Breast epithelium (tissue), 4 donors: ENCODE results near the gene PARD3B. TPM values are rescaled to one million over a fixed set of nuclear protein-coding genes. Genes with fewer than 3 reads are reported as not detected.

Source experiments
- DNase-seq, 2 donors: peaks; one replicate each; pipeline ENCODE4 v3.0.0-alpha.2; 2019; ENCODE audit warnings: low spot score in 2 of 2
- H3K27ac ChIP-seq, 2 donors: fragments of 200-600 bp; sonication (generic) in 1 of 2; one replicate each; pipeline ENCODE4 v1.5.1; 2016 to 2019; ENCODE audit warnings: mild to moderate bottlenecking in 1 of 2
- H3K27me3 ChIP-seq, 2 donors: fragments of 200-600 bp; sonication (generic) in 1 of 2; one replicate each; pipeline versions ENCODE4 v1.5.1 to v1.6.0; 2017 to 2019; ENCODE audit warnings: control low read depth in 1 of 2, mild to moderate bottlenecking in 1 of 2
- H3K36me3 ChIP-seq: fragments of 200-600 bp; one replicate; pipeline ENCODE4 v1.5.1; 2019
- H3K4me1 ChIP-seq, 2 donors: fragments of 200-600 bp; sonication (generic); one replicate each; pipeline ENCODE4 v1.5.1; 2016 to 2019; ENCODE audit warnings: control low read depth in 1 of 2
- H3K4me3 ChIP-seq, 3 donors: fragments of 200-600 bp; sonication (generic); 1 replicate in 2 of 3; 2 replicates in 1 of 3; pipeline ENCODE4 v1.5.1; 2016 to 2019; ENCODE audit warnings: mild to moderate bottlenecking in 3 of 3, moderate library complexity in 2 of 3
- H3K9me3 ChIP-seq, 2 donors: fragments of 200-600 bp; sonication (generic) in 1 of 2; one replicate each; pipeline ENCODE4 v1.5.1; 2016 to 2019; ENCODE audit warnings: control low read depth in 1 of 2
- CTCF ChIP-seq, 3 donors: fragments of 450-650 bp; IDR thresholded peaks; one replicate each; pipeline ENCODE4 v1.5.1; 2016 to 2017; ENCODE audit warnings: antibody characterized with exemption in 3 of 3, mild to moderate bottlenecking in 3 of 3, moderate library complexity in 3 of 3
- POLR2A ChIP-seq: fragments of 450-650 bp; IDR thresholded peaks from one replicate; pipeline ENCODE4 v1.6.1; 2016; ENCODE audit warnings: antibody characterized with exemption, mild to moderate bottlenecking, moderate library complexity
- POLR2AphosphoS5 ChIP-seq, 3 donors: sonication (generic); formaldehyde crosslinking; IDR thresholded peaks; one replicate each; pipeline ENCODE4 v1.6.1; 2017; ENCODE audit warnings: antibody characterized with exemption in 3 of 3
- intact Hi-C: fragments of 100-400 bp; cut with DNase I; formaldehyde crosslinking; loops from one replicate; pipeline ENCODE4 v1.15.1; 2023; ENCODE audit warnings: low total_unique reads
- total RNA-seq, 3 donors: library from RNA; depleted of rRNA; stranded (reverse); fragments of >200 nt; gene quantifications; one replicate each; pipeline ENCODE4 v1.1.0, GENCODE V29; 2016

Gene PARD3B
- total RNA-seq, 3 donors from 2014 or later = 24.6 to 66.2 (median 25.9) TPM

GRCh38 chr2:205138735-205139134 is 593.5 kb downstream of the PARD3B start:
- TF ChIP-seq POLR2AphosphoS5 (IDR thresholded peaks at IDR 0.05) = no peak
- no peak for TF ChIP-seq CTCF (IDR thresholded peaks at IDR 0.05)
- TF ChIP-seq POLR2A = no peak
- intact Hi-C loops = loop anchor here (5.0 kb wide), 1 partner anchor 701 kb away; no protein-coding TSS in a partner anchor

GRCh38 chr2:205139822-205140463 is 594.7 kb downstream of the PARD3B start:
- no peaks in the 10 kb centered on the region for H3K4me1 ChIP-seq
- H3K27me3 ChIP-seq = no peaks in the 10 kb centered on the region
- no peaks in the 10 kb centered on the region for H3K36me3 ChIP-seq
- TF ChIP-seq CTCF (IDR thresholded peaks at IDR 0.05) (no peak), POLR2AphosphoS5 (IDR thresholded peaks at IDR 0.05) (peak in 1 of 3 donors; percentile 73)
- H3K27ac ChIP-seq = no peak overlapping the region
- no peak overlapping the region for H3K4me3 ChIP-seq
- intact Hi-C loops = loop anchor here (5.0 kb wide), 1 partner anchor 703 kb away; no protein-coding TSS in a partner anchor
- DNase-seq = no peak
- H3K9me3 ChIP-seq = no peaks in the 10 kb centered on the region

More at GRCh38 chr2:205138735-205139134, 593.5 kb downstream of the PARD3B start:
- Histone ChIP-seq H3K36me3 (no peaks in the 10 kb centered on the region), H3K27me3 (no peaks in the 10 kb centered on the region), H3K9me3 (no peaks in the 10 kb centered on the region), H3K4me3 (no peak overlapping the region), H3K4me1 (no peaks in the 10 kb centered on the region), H3K27ac (no peak overlapping the region)
- DNase-seq = no peak

GRCh38 chr2:205141381-205141780 is 596.1 kb downstream of the PARD3B start:
- H3K4me3 ChIP-seq = no peak overlapping the region
- H3K27me3 ChIP-seq = no peaks in the 10 kb centered on the region
- no peaks in the 10 kb centered on the region for H3K4me1 ChIP-seq
- H3K27ac ChIP-seq = no peak overlapping the region
- TF ChIP-seq POLR2AphosphoS5 (IDR thresholded peaks at IDR 0.05) = no peak
- H3K9me3 ChIP-seq = no peaks in the 10 kb centered on the region
- intact Hi-C loops = no loop called here
- H3K36me3 ChIP-seq = no peaks in the 10 kb centered on the region
- no peak for DNase-seq

GRCh38 chr2:205145888-205146287 is 600.6 kb downstream of the PARD3B start:
- no peak for DNase-seq
- H3K36me3 ChIP-seq = no peaks in the 10 kb centered on the region
- intact Hi-C loops = no loop called here
- no peaks in the 10 kb centered on the region for H3K9me3 ChIP-seq
- no peak for TF ChIP-seq POLR2AphosphoS5 (IDR thresholded peaks at IDR 0.05)
- TF ChIP-seq CTCF (IDR thresholded peaks at IDR 0.05) = no peak
- no peak for TF ChIP-seq POLR2A
- H3K4me3 ChIP-seq = no peak overlapping the region
- no peaks in the 10 kb centered on the region for H3K27me3 ChIP-seq
- no peak overlapping the region for H3K27ac ChIP-seq
- no peaks in the 10 kb centered on the region for H3K4me1 ChIP-seq

GRCh38 chr2:205148755-205149154 is 603.5 kb downstream of the PARD3B start:
- no peaks in the 10 kb centered on the region for H3K36me3 ChIP-seq
- intact Hi-C loops = no loop called here
- TF ChIP-seq POLR2A = no peak
- TF ChIP-seq CTCF (IDR thresholded peaks at IDR 0.05) = no peak
- TF ChIP-seq POLR2AphosphoS5 (IDR thresholded peaks at IDR 0.05) = no peak

More at GRCh38 chr2:205148755-205149154, 603.5 kb downstream of the PARD3B start:
- H3K27ac ChIP-seq = no peak overlapping the region
- H3K27me3 ChIP-seq = no peaks in the 10 kb centered on the region
- DNase-seq = no peak
- no peaks in the 10 kb centered on the region for H3K9me3 ChIP-seq
- no peaks in the 10 kb centered on the region for H3K4me1 ChIP-seq
- H3K4me3 ChIP-seq = no peak overlapping the region
